Astrocyte of the cerebellum (primary cell): ENCODE results near the gene EHBP1.
A peak's percentile ranks its signal among the peaks of the same experiment; 100 is the strongest.

ENCODE experiments used
- DNase-seq: peaks from one replicate; pipeline ENCODE4 v3.0.0-alpha.2; 2011; ENCODE audit warnings: low read depth
- H3K4me3 ChIP-seq: 2 replicates; pipeline ENCODE4 v1.5.1; 2011; ENCODE audit warnings: mild to moderate bottlenecking, low read depth, low read length, moderate library complexity
- CTCF ChIP-seq: IDR thresholded peaks from 2 replicates; pipeline ENCODE4 v1.5.1; 2012; ENCODE audit warnings: low read length, low read depth, moderate library complexity, mild to moderate bottlenecking; ENCODE audit errors: missing control alignments
- in situ Hi-C: cut with HindIII; loops from 2 replicates; pipeline ENCODE4 v1.10.0; 2017; ENCODE audit warnings: low sequenced_read_pairs

Gene EHBP1

DNA sequence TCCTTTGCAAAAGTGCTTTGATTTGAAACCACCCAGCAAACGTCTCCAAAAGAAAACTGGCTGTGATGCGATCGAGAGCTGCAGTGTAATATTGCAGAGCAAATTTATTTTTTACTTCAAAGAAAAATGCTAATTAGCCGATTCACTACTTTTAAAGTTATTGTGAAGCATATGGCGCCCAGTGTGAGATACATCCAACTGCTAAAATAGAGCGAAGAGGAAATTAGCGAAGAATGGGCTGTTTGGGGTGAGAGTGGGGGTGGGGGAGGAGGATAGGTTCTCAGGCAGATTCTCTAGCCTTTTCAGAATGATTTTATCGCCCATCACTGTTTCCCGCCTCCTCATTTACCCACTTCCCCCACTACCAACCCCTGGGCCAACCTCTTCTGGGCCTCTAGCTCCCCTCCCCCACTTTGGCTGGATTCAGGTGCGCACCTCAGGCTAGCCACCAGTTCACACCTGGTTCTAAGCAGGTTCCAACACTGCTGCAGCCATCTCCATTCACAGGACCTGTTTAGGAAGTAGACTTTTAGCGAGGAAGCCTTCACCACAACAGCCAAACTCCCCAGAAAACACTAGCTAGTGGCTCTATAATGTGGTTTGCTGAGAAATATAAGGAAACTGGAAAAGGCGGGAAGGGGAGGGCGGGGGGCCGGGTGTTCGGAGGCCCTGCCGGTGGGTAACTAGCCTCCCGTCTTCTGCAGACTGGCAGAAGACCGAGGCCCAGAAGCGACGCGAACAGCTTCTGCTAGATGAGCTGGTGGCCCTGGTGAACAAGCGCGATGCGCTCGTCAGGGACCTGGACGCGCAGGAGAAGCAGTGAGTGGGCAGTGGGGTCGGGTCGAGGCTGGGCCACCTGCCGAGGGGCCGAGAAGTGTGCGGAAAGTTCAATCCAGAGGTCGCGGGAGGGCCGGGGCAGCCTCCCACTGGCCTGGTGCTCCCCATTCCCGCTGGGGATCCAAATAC is 339.1 kb downstream of the EHBP1 start:
- no peak for DNase-seq
- H3K4me3 ChIP-seq: no peak overlapping the region
- no peak for TF ChIP-seq CTCF
- in situ Hi-C loops: no loop called here

DNA sequence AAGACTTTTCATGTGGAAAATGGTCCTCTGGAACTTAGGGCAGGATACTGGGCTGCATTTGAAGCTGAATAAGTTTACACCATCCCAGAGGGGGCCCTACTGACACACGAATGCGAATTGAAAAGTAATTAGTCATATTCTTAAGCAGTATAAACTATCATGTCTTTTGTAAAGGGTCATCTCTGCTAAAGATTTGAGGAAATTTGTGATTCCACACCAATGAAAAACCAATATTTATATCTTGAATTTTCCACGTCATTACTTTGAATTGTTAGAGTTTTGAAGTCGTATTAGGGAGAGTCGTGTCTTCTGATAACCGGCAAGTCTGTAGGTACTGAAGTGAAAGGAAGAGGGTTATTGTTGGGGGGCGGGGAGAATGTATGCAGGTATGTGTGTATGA is 341.0 kb downstream of the EHBP1 start:
- in situ Hi-C loops: no loop called here
- H3K4me3 ChIP-seq: no peak overlapping the region
- DNase-seq: no peak
- TF ChIP-seq CTCF: no peak

DNA sequence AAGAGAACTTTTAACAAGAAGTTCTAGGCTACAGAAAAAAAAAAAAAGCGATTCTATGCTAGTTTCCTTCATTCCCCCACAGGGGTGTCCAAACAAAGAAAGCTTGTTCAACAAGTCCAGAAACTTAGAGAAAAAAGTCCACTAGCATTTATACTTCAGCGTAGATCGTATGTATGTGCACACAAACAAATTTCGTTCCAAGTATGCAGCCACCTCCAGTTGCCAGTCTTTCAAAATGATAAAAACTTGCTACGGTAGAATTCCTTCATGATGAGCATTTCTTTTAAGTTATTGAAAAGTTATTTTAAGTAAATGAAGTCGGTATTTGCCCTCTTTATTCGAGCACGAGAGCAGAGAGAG is 341.4 kb downstream of the EHBP1 start:
- no peak overlapping the region for H3K4me3 ChIP-seq
- in situ Hi-C loops: no loop called here
- no peak for DNase-seq
- no peak for TF ChIP-seq CTCF

GRCh38 chr2:63047321-63048279 is 342.1 kb downstream of the EHBP1 start:
- no peak for DNase-seq
- peak overlapping the region; percentile 9 for H3K4me3 ChIP-seq
- no peak for TF ChIP-seq CTCF
- in situ Hi-C loops: no loop called here

GRCh38 chr2:63048367-63049171 is 343.1 kb downstream of the EHBP1 start:
- in situ Hi-C loops: no loop called here
- H3K4me3 ChIP-seq: no peak overlapping the region
- DNase-seq: no peak
- TF ChIP-seq CTCF: no peak
